ENCODE measurements around the gene MOB2.

DNA sequence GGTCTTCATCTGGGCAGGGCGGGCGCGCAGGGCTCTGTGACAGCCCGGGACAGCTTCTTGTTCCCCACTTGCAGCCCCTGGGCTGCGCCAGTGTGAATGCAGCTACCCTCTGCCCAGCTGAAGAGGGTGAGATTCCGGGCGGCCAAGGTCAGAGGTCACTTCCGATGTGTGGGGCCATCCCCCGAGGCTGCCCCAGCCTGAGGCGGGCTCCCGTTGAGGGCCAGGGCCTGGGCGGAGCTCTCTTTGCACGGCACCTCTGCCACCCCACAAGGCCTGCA lies 23.9 kb downstream of the MOB2 start:
- TF ChIP-seq, protein P1, sequence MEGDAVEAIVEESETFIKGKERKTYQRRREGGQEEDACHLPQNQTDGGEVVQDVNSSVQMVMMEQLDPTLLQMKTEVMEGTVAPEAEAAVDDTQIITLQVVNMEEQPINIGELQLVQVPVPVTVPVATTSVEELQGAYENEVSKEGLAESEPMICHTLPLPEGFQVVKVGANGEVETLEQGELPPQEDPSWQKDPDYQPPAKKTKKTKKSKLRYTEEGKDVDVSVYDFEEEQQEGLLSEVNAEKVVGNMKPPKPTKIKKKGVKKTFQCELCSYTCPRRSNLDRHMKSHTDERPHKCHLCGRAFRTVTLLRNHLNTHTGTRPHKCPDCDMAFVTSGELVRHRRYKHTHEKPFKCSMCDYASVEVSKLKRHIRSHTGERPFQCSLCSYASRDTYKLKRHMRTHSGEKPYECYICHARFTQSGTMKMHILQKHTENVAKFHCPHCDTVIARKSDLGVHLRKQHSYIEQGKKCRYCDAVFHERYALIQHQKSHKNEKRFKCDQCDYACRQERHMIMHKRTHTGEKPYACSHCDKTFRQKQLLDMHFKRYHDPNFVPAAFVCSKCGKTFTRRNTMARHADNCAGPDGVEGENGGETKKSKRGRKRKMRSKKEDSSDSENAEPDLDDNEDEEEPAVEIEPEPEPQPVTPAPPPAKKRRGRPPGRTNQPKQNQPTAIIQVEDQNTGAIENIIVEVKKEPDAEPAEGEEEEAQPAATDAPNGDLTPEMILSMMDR (IDR thresholded peaks at IDR 0.05): no peak
- no peak for TF ChIP-seq POLR2A (IDR thresholded peaks at IDR 0.05)

Measured in body of pancreas (tissue), 4 donors.